A673 (cell line): Measurements from ENCODE around the gene SEPTIN10. TPM values are rescaled to one million over a fixed set of nuclear protein-coding genes. Genes with fewer than 3 reads are reported as not detected.

ENCODE experiments used
- BruUV-seq: library from RNA; stranded (reverse); fragments of 400-500 nt; replicated peaks from 2 replicates; lab custom pipeline; 2021; lab: Mats Ljungman, UMichigan
- CTCF ChIA-PET: fragments of 300-600 bp; sonication (Branson Sonifier 250); formaldehyde crosslinking; loops from one replicate; lab custom pipeline; 2022; ENCODE audit warnings: antibody characterized with exemption; lab: Charles Lee
- POLR2A ChIA-PET: fragments of 300-600 bp; sonication (Branson Sonifier 250); formaldehyde crosslinking; loops from one replicate; lab custom pipeline; 2022; ENCODE audit warnings: antibody characterized with exemption; ENCODE audit not compliant: low non-redundant PET; lab: Charles Lee
- DNase-seq: peaks from one replicate; pipeline ENCODE4 v3.0.0-alpha.2; 2015; ENCODE audit warnings: low spot score
- H3K27ac ChIP-seq: fragments of 200-600 bp; sonication (generic); 2 replicates; pipeline ENCODE4 v1.5.1; 2016; ENCODE audit warnings: mixed run types, low read depth, mild to moderate bottlenecking, mixed read lengths, antibody characterized with exemption, low read length; ENCODE audit not compliant: poor library complexity, severe bottlenecking
- H3K27me3 ChIP-seq: fragments of 200-600 bp; sonication (generic); replicated peaks from 2 replicates; pipeline ENCODE4 v1.6.1; 2017; ENCODE audit warnings: mixed run types, low read depth, mild to moderate bottlenecking, mixed read lengths, antibody characterized with exemption, low read length; ENCODE audit not compliant: insufficient read depth, poor library complexity
- H3K36me3 ChIP-seq: fragments of 200-600 bp; sonication (generic); 2 replicates; pipeline ENCODE4 v1.6.1; 2016; ENCODE audit warnings: mixed run types, mild to moderate bottlenecking, mixed read lengths, antibody characterized with exemption, low read length; ENCODE audit not compliant: insufficient read depth, poor library complexity, severe bottlenecking
- H3K4me1 ChIP-seq: fragments of 200-600 bp; sonication (generic); 2 replicates; pipeline ENCODE4 v1.6.1; 2017; ENCODE audit warnings: mixed run types, mild to moderate bottlenecking, mixed read lengths, antibody characterized with exemption, low read length; ENCODE audit not compliant: insufficient read depth, poor library complexity, severe bottlenecking
- H3K4me3 ChIP-seq: fragments of 200-600 bp; sonication (generic); 2 replicates; pipeline ENCODE4 v1.5.1; 2016; ENCODE audit warnings: low read depth, mixed run types, mild to moderate bottlenecking, mixed read lengths, low read length; ENCODE audit not compliant: poor library complexity, severe bottlenecking
- H3K9me3 ChIP-seq: fragments of 200-600 bp; sonication (generic); 2 replicates; pipeline ENCODE4 v1.6.1; 2016; ENCODE audit warnings: mixed run types, low read depth, mild to moderate bottlenecking, mixed read lengths, antibody characterized with exemption, low read length; ENCODE audit not compliant: poor library complexity, severe bottlenecking
- CTCF ChIP-seq: fragments of 300-800, 200-600 bp; sonication (generic); conservative IDR thresholded peaks from 2 replicates; pipeline ENCODE4 v1.5.1; 2017; ENCODE audit warnings: low read depth, mild to moderate bottlenecking, antibody characterized with exemption, low read length, moderate library complexity, mixed read lengths
- EZH2 ChIP-seq: fragments of 200-600 bp; sonication (generic); IDR thresholded peaks from 2 replicates; pipeline ENCODE4 v1.6.1; 2017; ENCODE audit warnings: borderline replicate concordance, low read depth, mild to moderate bottlenecking, mixed read lengths, antibody characterized with exemption, low read length; ENCODE audit not compliant: poor library complexity, severe bottlenecking
- intact Hi-C: fragments of 100-400 bp; cut with micrococcal nuclease; formaldehyde crosslinking; loops from one replicate; pipeline ENCODE4 v1.10.0; 2022; ENCODE audit not compliant: unreplicated experiment
- total RNA-seq: library from RNA; stranded (reverse); gene quantifications from 2 replicates; pipeline ENCODE4 v1.2.3, GENCODE V29; 2021

SEPTIN10 gene
- total RNA-seq, 1 experiment from 2014 or later, result 118 TPM

GRCh38 chr2:109500910-109501309, 112.9 kb downstream of the SEPTIN10 start:
- POLR2A ChIA-PET, result no interaction called here
- no TSS peak for BruUV-seq
- Histone ChIP-seq H3K27me3 (no peaks in the 10 kb centered on the region), H3K27ac (no peak overlapping the region), H3K36me3 (no peaks in the 10 kb centered on the region), H3K9me3 (no peaks in the 10 kb centered on the region), H3K4me3 (no peak overlapping the region), H3K4me1 (no peaks in the 10 kb centered on the region)
- intact Hi-C loops, result loop anchor here (10.0 kb wide), 1 partner anchor 236 kb away; no protein-coding TSS in a partner anchor
- DNase-seq, result no peak
- CTCF ChIA-PET, result no interaction called here
- TF ChIP-seq CTCF (no peak), EZH2 (no peak)

GRCh38 chr2:109499566-109499965, 114.2 kb downstream of the SEPTIN10 start:
- no peak overlapping the region for H3K27ac ChIP-seq
- no peak for DNase-seq
- TF ChIP-seq EZH2, result no peak
- no peak for TF ChIP-seq CTCF
- intact Hi-C loops, result no loop called here
- no peaks in the 10 kb centered on the region for H3K27me3 ChIP-seq
- ChIA-PET CTCF (no interaction called here), POLR2A (no interaction called here)
- no peaks in the 10 kb centered on the region for H3K4me1 ChIP-seq
- H3K4me3 ChIP-seq, result no peak overlapping the region
- H3K36me3 ChIP-seq, result no peaks in the 10 kb centered on the region
- no peaks in the 10 kb centered on the region for H3K9me3 ChIP-seq
- no TSS peak for BruUV-seq

GRCh38 chr2:109498906-109499305, 114.9 kb downstream of the SEPTIN10 start:
- H3K27ac ChIP-seq, result no peak overlapping the region
- DNase-seq, result no peak
- POLR2A ChIA-PET, result no interaction called here

More at GRCh38 chr2:109498906-109499305, 114.9 kb downstream of the SEPTIN10 start:
- intact Hi-C loops, result no loop called here
- H3K9me3 ChIP-seq, result no peaks in the 10 kb centered on the region
- BruUV-seq, result no TSS peak
- H3K36me3 ChIP-seq, result no peaks in the 10 kb centered on the region
- no peaks in the 10 kb centered on the region for H3K27me3 ChIP-seq
- CTCF ChIA-PET, result no interaction called here
- H3K4me1 ChIP-seq, result no peaks in the 10 kb centered on the region
- TF ChIP-seq EZH2 (no peak), CTCF (no peak)
- no peak overlapping the region for H3K4me3 ChIP-seq
